ENCODE data around the gene SPDL1.

SPDL1 gene

GRCh38 chr5:169545762-169546161, 37.8 kb upstream of the SPDL1 start:
- DNase-seq (ENCODE audit: low spot score) = peak; percentile 62
- CTCF ChIA-PET = interaction anchor here (0.5 to 1.8 kb wide), 3 partner anchors 8 to 559 kb away, joined by 3 to 10 read pairs (median 5); no protein-coding TSS in a partner anchor
- TF ChIP-seq CTCF (conservative IDR thresholded peaks at IDR 0.05; ENCODE audit: low read depth) = no peak
- POLR2A ChIA-PET (ENCODE audit: low non-redundant PET) = no interaction called here
- no peak overlapping the region for H3K27ac ChIP-seq

GRCh38 chr5:169546346-169546745, 37.2 kb upstream of the SPDL1 start:
- TF ChIP-seq CTCF (conservative IDR thresholded peaks at IDR 0.05; ENCODE audit: low read depth) = no peak
- DNase-seq (ENCODE audit: low spot score) = no peak
- CTCF ChIA-PET = interaction anchor here (0.6 to 1.8 kb wide), 2 partner anchors 559 to 1523 kb away, joined by 8 to 10 read pairs; no protein-coding TSS in a partner anchor
- H3K27ac ChIP-seq = no peak overlapping the region
- POLR2A ChIA-PET (ENCODE audit: low non-redundant PET) = no interaction called here

- ChIA-PET POLR2A (ENCODE audit: low non-redundant PET) (no interaction called here), CTCF (interaction anchor here (0.9 to 1.8 kb wide), 3 partner anchors 14 to 841 kb away, joined by 3 to 15 read pairs (median 4); no protein-coding TSS in a partner anchor)
- DNase-seq (ENCODE audit: low spot score) = no peak
- TF ChIP-seq CTCF (conservative IDR thresholded peaks at IDR 0.05; ENCODE audit: low read depth) = no peak
- no peak overlapping the region for H3K27ac ChIP-seq
These were observed 36.1 kb upstream of the SPDL1 start for GRCh38 chr5:169547508-169547907.

GRCh38 chr5:169548315-169548714, 35.3 kb upstream of the SPDL1 start:
- H3K27ac ChIP-seq = no peak overlapping the region
- ChIA-PET CTCF (interaction anchor here (0.5 to 1.8 kb wide), 6 partner anchors 33 to 714 kb away, joined by 3 to 15 read pairs (median 4); no protein-coding TSS in a partner anchor), POLR2A (ENCODE audit: low non-redundant PET) (no interaction called here)
- peak; percentile 52 for TF ChIP-seq CTCF (conservative IDR thresholded peaks at IDR 0.05; ENCODE audit: low read depth)
- DNase-seq (ENCODE audit: low spot score) = peak; percentile 60

- DNase-seq (ENCODE audit: low spot score) = no peak
- no peak overlapping the region for H3K27ac ChIP-seq
- ChIA-PET POLR2A (ENCODE audit: low non-redundant PET) (no interaction called here), CTCF (interaction anchor here (0.6 to 1.8 kb wide), 3 partner anchors 139 to 562 kb away, joined by 3 to 15 read pairs (median 3); no protein-coding TSS in a partner anchor)
- no peak for TF ChIP-seq CTCF (conservative IDR thresholded peaks at IDR 0.05; ENCODE audit: low read depth)
These were observed 34.0 kb upstream of the SPDL1 start for GRCh38 chr5:169549453-169550100.

GRCh38 chr5:169550227-169550626, 33.3 kb upstream of the SPDL1 start:
- no peak for DNase-seq (ENCODE audit: low spot score)
- ChIA-PET CTCF (interaction anchor here (0.7 kb wide), 1 partner anchor 184 kb away, joined by 3 read pairs; no protein-coding TSS in a partner anchor), POLR2A (ENCODE audit: low non-redundant PET) (no interaction called here)
- no peak for TF ChIP-seq CTCF (conservative IDR thresholded peaks at IDR 0.05; ENCODE audit: low read depth)
- no peak overlapping the region for H3K27ac ChIP-seq
